NOMO-1 treated with dmso at 0.1 percent for 144 hours (cell line): ENCODE measurements around the gene DRC7.

Experiments
- DNase-seq: peaks from one replicate; lab custom pipeline; 2025; ENCODE audit not compliant: unreplicated experiment; lab: John Stamatoyannopoulos, UW

DRC7 gene

DNA sequence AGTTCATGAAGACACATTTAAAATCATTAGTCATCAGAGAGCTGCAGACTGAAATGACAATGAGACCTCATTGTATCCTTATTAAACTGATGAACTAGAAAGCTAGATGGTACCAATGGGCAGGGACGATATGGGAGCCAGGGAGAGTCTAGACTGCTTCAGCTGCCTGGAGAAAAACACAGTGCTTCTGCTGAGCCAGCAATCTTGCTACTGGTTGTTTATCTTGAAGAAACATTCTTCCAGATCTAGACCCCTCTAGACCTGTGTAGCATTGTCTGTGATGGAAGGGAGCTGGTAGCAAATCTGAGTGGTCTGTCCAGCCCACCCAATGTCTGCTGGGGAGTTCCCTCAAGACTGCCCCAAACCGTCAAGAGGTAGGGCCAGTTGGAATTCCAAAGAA lies 2.0 kb upstream of the DRC7 start:
- no peak for DNase-seq

GRCh38 chr16:57693550-57693949 lies 1.1 kb upstream of the DRC7 start:
- no peak for DNase-seq

DNA sequence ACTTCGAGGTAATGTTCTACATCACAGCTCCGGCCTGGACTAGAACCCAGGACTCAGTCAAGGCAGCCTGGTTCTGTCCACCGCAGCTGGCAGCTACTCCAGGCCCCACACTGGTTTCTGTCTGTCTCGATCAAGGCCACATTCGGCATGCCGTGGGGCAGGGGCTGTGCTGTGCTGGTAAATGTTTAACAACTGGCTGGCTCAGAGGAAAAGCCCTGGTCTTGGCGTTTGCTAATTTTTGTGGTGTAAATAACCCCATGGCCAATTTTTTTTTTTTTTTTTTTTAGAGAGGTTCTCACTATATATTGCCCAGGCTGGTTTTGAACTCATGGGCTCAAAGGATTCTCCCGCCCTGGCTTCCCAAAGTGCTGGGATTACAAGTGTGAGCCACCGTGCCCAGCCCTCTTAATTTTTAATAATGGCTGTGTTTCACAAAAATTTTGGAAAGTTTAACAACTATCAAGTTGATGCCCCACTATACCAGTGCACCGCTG lies 328 bp upstream of the DRC7 start:
- DNase-seq: no peak

DNA sequence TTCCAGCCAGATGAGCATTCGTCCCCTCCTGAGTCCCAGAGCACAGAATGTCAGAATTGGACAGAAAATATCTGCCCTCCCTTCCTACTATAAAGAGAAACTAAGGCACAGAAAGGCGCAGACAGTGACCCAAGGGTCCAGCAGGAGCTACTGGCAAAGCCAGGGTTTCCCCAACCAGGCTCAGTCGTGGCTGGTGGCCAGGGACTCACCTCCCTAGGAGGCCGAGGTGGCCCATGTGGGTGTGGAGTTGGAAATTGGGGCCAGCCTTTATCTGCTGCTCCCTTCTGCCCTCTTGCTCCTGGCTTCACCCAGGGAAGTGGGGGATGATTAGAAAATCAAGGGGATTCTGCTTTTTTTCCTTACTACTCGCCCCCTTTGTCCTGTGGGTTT lies 1.1 kb downstream of the DRC7 start:
- no peak for DNase-seq

GRCh38 chr16:57696240-57696639 lies 1.6 kb downstream of the DRC7 start:
- DNase-seq: no peak

DNA sequence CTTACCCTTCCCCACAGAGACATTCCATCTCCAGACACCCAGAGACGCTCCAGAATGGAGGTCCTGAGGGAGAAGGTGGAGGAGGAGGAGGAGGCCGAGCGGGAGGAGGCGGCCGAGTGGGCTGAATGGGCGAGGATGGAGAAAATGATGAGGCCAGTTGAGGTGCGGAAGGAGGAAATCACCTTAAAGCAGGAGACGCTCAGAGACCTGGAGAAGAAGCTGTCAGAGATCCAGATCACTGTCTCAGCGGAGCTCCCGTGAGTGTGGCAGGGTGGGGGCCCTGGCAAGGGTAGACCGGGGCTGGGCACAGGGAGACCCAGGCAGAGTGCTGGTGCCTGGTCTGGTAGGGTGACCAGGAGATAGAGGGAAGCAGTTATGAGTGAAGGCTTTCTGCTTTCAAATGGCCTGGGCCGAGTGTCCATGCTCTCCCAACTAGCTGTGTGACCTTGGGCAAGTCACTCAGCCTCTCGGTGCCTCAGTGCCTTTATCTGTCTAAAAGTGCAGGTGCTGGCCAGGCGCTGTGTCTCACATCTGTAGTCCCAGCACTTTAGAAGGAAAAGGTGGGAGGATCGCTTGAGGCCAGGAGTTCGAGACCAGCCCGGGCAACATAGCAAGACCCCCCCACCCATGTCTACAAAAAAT lies 3.4 kb downstream of the DRC7 start:
- no peak for DNase-seq

DNA sequence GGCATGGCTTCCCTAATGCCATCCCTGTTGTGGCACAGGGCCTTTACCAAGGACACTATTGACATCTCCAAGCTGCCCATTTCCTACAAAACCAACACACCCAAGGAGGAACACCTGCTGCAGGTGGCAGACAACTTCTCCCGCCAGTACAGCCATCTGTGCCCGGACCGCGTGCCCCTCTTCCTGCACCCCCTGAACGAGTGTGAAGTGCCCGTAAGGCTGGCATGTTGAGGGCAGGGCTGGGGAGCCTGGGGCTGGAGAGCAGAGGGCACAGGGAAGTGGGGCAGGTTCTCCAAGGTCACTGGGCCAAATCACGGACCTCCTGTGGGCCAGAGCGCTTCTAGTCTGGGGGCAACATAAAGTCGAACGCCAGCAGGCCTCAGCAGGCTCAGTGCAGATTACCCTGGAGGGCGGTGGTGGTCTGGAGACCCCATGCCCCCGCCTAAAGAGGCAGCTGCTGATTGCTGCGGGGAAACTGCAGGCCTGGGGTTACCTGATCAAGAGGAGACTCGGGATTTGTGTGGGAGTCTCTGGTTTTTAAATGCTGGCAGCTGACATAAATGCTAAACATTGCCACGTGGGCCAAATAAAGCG lies 4.3 kb downstream of the DRC7 start:
- no peak for DNase-seq

DNA sequence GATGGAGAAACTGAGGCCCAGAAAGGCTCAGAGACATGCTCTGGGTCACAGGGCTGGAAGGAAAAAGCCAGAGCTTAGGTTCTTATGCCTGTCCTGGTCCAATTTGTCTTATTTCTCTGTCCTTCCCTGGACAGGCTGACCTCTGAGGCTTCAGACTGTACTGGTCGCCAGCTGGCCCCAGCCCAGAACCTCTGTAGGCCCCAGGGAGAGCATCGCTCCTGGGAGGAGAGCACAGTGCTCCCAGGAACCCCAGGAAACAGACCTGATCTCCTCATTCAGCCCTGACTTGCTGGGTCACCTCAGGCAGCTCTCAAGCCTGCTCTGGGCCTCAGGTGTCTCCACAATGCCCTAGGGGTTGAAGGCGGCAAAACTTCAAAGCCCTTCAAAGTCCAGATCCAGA lies 4.9 kb downstream of the DRC7 start:
- no peak for DNase-seq

DNA sequence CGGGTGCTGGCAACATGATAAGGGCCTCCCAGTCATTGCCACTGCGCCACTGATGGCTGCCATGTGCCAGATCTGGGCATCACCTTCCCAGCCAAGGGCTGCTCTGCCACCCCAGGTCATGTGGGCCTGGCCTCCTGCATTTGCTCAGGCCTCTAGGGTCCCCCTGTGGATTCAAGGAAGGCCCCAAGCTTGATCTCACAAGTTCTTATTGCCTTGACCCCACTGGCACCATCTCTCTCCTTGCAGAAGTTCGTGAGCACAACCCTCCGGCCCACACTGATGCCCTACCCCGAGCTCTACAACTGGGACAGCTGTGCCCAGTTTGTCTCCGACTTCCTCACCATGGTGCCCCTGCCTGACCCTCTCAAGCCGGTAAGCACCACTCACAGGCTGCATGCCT lies 5.3 kb downstream of the DRC7 start:
- no peak for DNase-seq

GRCh38 chr16:57700781-57701551 lies 6.4 kb downstream of the DRC7 start:
- DNase-seq: no peak

DNA sequence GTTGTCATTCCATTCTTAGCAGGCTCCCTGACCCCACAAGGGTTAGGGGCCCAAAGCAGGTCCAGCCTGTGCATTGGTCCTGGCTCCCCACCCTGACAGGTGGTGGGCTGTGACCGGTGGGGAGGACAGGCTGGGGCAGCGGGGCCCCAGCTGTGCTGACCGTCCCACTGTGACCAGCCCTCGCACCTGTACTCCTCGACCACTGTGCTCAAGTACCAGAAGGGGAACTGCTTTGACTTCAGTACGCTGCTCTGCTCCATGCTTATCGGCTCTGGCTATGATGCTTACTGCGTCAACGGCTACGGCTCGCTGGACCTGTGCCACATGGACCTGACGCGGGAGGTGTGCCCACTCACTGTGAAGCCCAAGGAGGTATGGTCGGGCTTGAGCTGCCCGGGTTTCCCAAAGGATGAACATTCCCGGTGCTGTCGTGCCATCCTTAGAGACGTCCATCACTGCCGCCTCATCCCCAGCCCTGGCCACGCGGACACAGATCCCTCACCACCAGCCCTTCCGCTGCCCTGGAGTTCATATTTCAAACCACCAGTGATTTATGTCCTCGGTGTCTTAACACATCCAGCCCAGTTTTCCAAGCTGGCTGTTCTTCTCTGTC lies 7.3 kb downstream of the DRC7 start:
- no peak for DNase-seq

DNA sequence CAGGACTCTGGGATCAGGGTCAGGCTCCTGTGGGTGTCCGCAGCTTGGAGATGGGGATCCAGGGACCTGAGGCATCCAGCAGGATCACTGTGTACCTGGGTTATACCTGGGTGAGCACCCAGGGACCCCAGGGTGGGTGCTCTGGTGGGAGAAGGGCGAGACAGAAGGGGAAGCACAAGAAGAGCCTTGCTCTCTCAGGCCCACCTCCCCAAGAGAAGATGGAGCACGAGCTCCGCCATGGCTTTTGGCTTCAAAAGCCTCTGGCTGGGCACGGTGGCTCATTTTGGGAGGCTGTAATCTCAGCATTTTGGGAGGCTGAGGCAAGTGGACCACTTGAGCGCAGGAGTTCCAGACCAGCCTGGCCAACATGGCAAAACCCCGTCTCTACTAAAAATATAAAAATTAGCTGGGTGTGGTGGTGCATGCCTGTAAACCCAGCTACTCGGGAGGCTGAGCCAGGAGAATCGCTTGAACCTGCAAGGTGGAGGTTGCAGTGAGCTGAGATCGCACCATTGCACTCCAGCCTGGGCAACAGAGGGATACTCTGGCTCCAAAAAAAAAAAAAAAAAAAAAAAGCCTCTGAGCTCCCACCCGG lies 8.9 kb downstream of the DRC7 start:
- DNase-seq: no peak

- no peak for DNase-seq
Observed at GRCh38 chr16:57704011-57704904, 9.7 kb downstream of the DRC7 start.

- no peak for DNase-seq
Observed at GRCh38 chr16:57704905-57705852, 10.6 kb downstream of the DRC7 start.

DNA sequence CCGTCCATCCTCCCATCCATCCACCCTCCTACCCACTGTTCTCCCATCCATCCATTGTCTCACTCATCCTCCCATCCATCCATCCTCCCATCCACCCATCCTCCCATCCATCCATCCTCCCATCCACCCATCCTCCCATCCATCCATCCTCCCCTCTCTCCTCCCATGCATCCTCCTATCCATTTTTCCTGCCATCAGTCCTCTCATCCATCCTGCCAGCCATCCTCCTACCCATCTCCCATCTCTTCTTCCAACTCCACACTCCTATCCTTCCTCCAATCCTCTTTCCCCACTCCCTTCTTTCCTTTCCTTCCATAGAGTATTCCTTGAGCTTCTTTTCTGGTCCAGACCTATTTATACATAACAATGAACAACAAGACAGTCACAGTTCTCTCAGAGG lies 12.1 kb downstream of the DRC7 start:
- DNase-seq: no peak

DNA sequence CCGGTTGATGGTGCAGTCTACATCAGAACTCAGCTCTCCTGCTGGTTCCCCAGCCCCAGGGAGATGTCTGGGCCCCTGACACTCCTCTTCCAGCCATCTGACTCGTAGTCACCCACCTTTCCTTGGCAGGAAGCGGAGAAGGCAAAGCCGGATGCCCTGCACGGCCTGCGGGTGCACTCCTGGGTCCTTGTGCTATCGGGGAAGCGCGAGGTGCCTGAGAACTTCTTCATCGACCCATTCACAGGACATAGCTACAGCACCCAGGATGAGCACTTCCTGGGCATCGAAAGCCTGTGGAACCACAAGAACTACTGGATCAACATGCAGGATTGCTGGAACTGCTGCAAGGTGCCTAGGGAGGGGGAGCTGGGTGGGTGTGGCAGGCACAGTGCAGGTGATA lies 12.7 kb downstream of the DRC7 start:
- no peak for DNase-seq

DNA sequence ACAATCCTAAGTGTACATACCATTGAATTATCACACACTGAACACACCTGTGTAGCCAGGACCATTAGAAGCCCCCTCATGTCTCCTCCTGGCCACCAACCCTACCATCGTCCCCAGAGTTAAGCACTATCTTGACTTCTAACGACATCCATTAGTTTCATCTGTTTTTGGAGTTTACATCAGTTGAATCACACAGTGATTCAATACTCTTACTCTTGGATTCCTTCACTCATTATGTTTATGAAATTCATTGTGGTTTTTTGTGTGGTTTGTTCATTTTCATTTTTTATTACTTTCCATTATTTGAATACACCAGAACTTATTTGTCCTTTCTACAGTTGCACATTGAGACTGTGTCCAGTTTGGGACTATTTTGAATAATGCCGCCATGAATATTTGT lies 13.6 kb downstream of the DRC7 start:
- DNase-seq: no peak

GRCh38 chr16:57709663-57710062 lies 15.1 kb downstream of the DRC7 start:
- no peak for DNase-seq

DNA sequence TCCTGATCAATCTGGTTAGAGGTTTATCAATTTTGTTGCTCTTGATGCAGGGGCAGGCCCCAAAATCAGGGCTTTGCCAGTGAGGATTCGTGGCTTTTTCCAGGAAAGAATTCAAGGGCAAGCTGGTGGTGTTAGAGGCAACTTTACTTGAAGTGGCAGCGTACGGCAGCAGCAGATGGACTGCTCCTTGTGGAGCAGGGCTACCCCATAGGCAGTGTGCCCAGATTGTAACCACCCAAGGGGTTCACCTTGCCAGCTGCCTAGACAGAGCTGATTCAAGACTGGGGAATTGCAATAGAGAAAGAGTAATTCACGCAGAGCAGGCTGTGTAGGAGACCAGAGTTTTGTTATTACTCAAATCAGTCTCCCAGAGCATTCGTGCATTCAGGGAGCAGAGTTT lies 16.7 kb downstream of the DRC7 start:
- DNase-seq: no peak
